Measurements from ENCODE around the gene AGAP6. TPM values are rescaled to one million over a fixed set of nuclear protein-coding genes. Genes with fewer than 3 reads are reported as not detected.
"Not testable (repeated sequence)": the region's sequence is repeated elsewhere in the genome, so short reads cannot be mapped to it uniquely, and the experiment has no call there.

AGAP6 gene
- total RNA-seq, 3 donors from 2014 or later: 12.8 to 29.8 (median 26.8) TPM

DNA sequence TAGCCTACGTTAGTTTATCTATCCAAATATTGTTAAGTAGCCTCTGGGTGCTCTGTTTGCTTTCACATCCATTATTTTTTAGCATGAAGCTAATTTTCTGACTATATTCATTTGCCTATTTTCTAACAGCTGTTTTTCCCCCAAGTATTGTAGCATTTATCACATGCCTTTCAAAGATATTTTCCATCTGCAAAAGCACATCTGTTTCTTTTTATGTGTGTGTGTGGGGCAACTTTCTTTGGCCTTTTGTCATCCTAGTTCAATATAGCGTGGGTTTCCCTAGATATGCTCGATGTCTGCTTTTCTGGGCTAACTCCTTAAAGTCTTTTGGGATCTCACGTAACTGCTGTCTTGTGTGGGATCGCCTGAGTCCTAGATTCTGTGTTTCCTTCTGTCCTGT, 7.1 kb downstream of the AGAP6 start:
- H3K36me3 ChIP-seq; DNase-seq (ENCODE audit: low spot score in 2 of 2); H3K9me3 ChIP-seq; H3K27me3 ChIP-seq; H3K4me1 ChIP-seq; intact Hi-C loops (cut with DNase I; ENCODE audit: low total_unique reads); H3K4me3 ChIP-seq; H3K27ac ChIP-seq: not testable (repeated sequence)

DNA sequence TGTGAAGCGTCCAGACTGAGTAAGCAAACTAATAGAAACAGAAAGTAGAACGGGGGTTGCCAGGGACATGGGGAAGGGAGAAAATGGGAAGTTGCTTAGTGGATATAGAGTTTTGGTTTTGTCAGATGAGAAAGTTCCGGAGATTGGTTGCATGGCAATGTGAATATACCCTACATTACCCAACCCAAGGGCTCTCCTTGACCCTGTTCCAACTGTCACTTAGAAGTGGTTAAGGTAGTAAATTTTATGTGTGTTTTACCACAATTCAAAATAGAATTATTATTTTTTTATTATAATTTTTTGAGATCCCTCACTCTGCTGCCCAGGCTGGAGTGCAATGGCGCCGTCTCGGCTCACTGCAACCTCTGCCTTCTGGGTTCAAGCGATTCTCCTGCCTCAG, 25.8 kb downstream of the AGAP6 start:
- H3K27me3 ChIP-seq; H3K4me3 ChIP-seq; intact Hi-C loops (cut with DNase I; ENCODE audit: low total_unique reads); H3K27ac ChIP-seq; DNase-seq (ENCODE audit: low spot score in 2 of 2); H3K9me3 ChIP-seq; H3K36me3 ChIP-seq; H3K4me1 ChIP-seq: not testable (repeated sequence)

DNA sequence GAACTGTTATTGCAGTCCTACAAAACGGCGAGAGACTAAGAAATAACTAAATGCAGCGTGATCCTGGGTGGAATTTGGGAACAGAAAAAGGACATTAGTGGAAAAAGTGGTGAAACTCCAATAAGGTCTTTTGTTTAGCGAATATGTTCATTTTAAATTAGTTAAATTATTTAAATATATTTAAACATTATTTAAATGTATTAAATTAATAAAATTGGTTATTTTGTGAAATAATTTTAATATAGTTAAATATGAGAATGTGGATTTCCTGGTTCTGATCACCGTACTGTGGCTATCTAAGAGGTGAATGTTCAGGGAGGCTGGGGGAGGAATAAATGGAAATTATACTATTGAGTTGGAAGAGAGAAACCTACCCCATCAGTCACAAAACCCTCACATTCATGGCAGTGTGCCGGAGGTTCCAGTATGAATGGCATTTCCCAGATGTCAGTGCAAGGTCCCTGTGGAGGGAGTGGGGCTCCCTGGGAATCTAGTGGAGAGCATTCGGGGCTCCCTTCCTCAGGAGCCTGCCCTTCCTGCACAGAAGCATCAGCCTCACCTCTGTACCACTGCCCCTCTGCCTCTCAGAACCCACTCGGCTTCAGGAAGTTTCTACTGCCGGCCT, 27.5 kb downstream of the AGAP6 start:
- intact Hi-C loops (cut with DNase I; ENCODE audit: low total_unique reads); DNase-seq (ENCODE audit: low spot score in 2 of 2); H3K27me3 ChIP-seq: not testable (repeated sequence)

DNA sequence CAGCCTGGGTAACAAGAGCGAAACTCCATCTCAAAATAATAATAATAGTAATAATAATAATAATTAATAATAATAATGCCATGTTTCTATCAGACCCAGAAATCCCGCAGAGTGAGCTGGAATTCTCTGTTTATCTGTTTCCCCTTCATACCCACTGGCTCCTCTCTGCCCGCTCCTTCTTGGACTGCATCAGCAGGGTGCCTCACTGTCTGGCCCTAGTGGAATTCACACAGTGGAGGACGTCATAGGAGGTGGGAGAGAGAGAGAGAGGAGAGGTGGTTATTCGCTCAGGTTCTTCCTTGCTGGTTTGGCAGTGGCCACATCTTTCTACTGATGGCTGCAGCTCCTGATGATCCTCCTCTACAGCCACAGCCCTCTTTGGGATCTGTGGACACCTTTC, 28.7 kb downstream of the AGAP6 start:
- H3K27me3 ChIP-seq; H3K4me3 ChIP-seq; DNase-seq (ENCODE audit: low spot score in 2 of 2); H3K36me3 ChIP-seq; H3K27ac ChIP-seq; H3K9me3 ChIP-seq; intact Hi-C loops (cut with DNase I; ENCODE audit: low total_unique reads); H3K4me1 ChIP-seq: not testable (repeated sequence)

More for the DNA sequence above, 27.5 kb downstream of the AGAP6 start:
- H3K9me3 ChIP-seq, H3K36me3 ChIP-seq, H3K4me3 ChIP-seq, H3K27ac ChIP-seq, H3K4me1 ChIP-seq: not testable (repeated sequence)

DNA sequence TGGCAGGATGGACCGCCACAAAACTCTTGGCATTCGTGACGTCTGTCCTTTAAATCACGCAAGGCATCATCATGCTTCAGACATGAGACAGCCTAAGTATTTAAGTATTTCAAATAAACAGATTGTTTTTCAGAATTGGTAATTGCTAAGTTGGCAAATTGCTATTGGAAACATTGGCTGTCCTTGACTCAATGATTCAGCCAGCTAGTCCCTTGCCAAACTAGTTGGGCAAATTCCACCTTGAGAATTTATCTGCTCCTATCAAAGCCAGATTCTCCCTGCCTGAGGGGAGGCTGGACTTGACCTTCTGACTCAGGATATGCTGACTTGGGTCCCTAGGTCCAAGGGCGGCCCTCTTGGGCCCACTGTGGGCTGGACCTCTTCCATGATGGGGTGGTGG, 29.4 kb downstream of the AGAP6 start:
- DNase-seq (ENCODE audit: low spot score in 2 of 2); H3K36me3 ChIP-seq; H3K4me3 ChIP-seq; intact Hi-C loops (cut with DNase I; ENCODE audit: low total_unique reads); H3K9me3 ChIP-seq; H3K27ac ChIP-seq; H3K4me1 ChIP-seq; H3K27me3 ChIP-seq: not testable (repeated sequence)

DNA sequence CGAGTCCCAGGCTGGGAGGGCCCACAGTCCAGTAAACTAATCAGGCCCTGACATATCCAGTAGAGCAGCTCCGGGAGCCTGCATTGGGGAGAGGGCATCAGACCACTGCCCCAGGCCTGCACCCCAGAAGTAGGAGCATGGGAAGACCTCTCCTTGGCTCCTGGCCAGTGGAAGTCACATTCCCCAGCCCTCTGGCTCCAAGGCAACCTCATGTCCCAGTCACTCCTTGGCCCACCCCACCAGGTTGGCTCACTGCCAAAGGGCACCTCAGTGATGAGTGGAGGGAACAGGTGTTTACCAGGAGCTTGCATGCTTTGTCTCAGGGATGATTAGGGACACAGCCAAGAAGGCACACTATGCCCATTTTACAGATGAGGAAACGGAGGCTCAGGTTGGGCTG, 31.1 kb downstream of the AGAP6 start:
- not testable (repeated sequence) for H3K27me3 ChIP-seq

DNA sequence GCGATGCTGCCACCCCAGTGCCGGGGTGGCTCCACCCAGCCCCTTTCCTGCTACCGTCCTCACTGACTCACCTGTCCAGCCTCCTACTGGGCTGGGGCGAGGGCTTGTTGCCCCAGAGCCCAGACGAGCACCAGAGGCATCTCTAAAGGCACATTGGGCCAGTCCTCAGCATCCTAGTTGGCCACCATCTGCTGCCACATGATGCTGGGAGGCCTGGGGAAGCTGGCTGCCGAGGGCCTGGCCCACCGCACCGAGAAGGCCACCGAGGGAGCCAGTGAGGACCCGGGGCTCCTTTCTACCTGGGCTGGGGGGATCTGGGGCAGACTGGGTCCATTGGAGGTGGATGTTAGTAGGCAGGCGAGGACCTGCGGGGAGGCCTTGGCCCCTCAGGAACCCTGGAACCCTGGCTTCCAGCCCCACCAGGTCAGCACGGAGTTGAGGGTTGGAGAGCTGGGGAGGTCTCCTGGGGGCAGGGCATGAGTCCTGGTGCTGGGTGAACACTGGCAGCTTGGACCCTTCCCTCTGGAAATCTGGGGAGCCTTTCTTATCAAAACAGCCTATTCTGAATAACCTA, 32.3 kb downstream of the AGAP6 start:
- H3K9me3 ChIP-seq; H3K4me3 ChIP-seq; H3K27ac ChIP-seq; intact Hi-C loops (cut with DNase I; ENCODE audit: low total_unique reads); H3K4me1 ChIP-seq; H3K27me3 ChIP-seq; H3K36me3 ChIP-seq; DNase-seq (ENCODE audit: low spot score in 2 of 2): not testable (repeated sequence)

More for the DNA sequence above, 31.1 kb downstream of the AGAP6 start:
- H3K27ac ChIP-seq; H3K4me3 ChIP-seq; H3K9me3 ChIP-seq; DNase-seq (ENCODE audit: low spot score in 2 of 2); H3K4me1 ChIP-seq; H3K36me3 ChIP-seq; intact Hi-C loops (cut with DNase I; ENCODE audit: low total_unique reads): not testable (repeated sequence)

DNA sequence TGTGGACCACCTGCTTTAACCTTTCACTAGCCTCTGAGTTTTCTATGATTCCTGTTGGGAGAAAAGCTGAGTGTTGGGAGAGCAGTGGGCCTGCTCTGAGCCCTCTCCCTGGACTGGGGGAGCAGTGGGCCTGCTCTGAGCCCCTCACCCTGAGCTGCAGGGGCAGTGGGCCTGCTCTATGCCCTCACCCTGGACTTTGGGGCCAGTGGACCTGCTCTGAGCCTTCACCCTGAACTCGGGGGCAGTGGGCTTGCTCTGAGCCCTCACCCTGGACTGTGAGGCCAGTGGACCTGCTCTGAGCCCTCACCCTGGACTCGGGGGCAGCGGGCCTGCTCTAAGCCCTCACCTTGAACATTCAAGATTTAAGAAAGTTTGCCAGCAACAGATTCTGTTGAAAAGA, 33.4 kb downstream of the AGAP6 start:
- Histone ChIP-seq H3K4me3 (no peak overlapping the region), H3K9me3 (no peaks in the 10 kb centered on the region), H3K36me3 (no peaks in the 10 kb centered on the region), H3K4me1 (no peaks in the 10 kb centered on the region), H3K27ac (no peak overlapping the region), H3K27me3 (peaks cover 0 to 4% of the 10 kb centered on the region in 2 donors)
- TF ChIP-seq, protein P1, sequence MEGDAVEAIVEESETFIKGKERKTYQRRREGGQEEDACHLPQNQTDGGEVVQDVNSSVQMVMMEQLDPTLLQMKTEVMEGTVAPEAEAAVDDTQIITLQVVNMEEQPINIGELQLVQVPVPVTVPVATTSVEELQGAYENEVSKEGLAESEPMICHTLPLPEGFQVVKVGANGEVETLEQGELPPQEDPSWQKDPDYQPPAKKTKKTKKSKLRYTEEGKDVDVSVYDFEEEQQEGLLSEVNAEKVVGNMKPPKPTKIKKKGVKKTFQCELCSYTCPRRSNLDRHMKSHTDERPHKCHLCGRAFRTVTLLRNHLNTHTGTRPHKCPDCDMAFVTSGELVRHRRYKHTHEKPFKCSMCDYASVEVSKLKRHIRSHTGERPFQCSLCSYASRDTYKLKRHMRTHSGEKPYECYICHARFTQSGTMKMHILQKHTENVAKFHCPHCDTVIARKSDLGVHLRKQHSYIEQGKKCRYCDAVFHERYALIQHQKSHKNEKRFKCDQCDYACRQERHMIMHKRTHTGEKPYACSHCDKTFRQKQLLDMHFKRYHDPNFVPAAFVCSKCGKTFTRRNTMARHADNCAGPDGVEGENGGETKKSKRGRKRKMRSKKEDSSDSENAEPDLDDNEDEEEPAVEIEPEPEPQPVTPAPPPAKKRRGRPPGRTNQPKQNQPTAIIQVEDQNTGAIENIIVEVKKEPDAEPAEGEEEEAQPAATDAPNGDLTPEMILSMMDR (IDR thresholded peaks at IDR 0.05): no peak
- TF ChIP-seq POLR2AphosphoS5 (IDR thresholded peaks at IDR 0.05) (no peak), POLR2A (IDR thresholded peaks at IDR 0.05) (no peak)
- no peak for DNase-seq (ENCODE audit: low spot score in 2 of 2)
- intact Hi-C loops (cut with DNase I; ENCODE audit: low total_unique reads): no loop called here

DNA sequence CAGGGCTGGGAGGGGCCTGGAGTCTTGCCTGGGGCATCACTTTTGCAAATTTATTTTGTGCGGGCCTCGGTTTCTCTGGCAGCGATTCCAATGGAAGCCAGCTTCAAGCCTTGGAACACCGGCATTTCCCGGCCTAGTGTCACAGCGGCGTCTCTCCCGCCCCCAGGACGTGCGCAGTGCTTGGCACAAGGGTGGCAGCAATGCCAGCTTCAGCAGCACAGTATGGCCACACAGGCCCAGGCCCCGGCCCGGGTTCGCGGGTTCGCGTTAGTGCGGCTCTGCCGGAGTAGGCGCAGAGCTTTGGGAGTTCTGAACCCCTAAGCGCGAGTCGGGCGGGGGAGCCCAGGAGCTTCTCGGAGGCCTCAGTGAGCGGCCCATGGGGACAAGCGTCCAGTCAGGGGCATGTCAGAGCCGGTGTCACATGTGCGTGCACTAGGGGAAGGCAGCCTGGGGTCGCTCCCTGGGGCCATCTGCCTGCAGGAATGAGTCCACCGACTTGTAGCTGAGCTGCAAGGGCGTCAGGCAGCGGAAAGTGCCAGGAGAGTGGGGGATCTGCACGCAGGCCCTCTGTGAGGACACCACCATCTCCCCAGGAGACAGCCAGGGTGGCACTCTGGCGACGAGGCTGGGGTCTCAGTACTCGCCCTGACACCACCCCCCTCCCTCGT, 36.6 kb downstream of the AGAP6 start:
- H3K4me3 ChIP-seq; H3K27me3 ChIP-seq; H3K4me1 ChIP-seq; H3K27ac ChIP-seq; intact Hi-C loops (cut with DNase I; ENCODE audit: low total_unique reads); H3K36me3 ChIP-seq; DNase-seq (ENCODE audit: low spot score in 2 of 2); H3K9me3 ChIP-seq: not testable (repeated sequence)
